ENCODE data around the gene TMEM131L.
"Not testable (repeated sequence)": the region's sequence is repeated elsewhere in the genome, so short reads cannot be mapped to it uniquely, and the experiment has no call there.

Gene TMEM131L

GRCh38 chr4:153585026-153585425 lies 118.9 kb downstream of the TMEM131L start:
- DNase-seq, result no peak

- DNase-seq, result no peak
Observed at GRCh38 chr4:153589703-153590595, 123.8 kb downstream of the TMEM131L start.

- no peak for DNase-seq
Observed at GRCh38 chr4:153591441-153591840, 125.3 kb downstream of the TMEM131L start.

DNA sequence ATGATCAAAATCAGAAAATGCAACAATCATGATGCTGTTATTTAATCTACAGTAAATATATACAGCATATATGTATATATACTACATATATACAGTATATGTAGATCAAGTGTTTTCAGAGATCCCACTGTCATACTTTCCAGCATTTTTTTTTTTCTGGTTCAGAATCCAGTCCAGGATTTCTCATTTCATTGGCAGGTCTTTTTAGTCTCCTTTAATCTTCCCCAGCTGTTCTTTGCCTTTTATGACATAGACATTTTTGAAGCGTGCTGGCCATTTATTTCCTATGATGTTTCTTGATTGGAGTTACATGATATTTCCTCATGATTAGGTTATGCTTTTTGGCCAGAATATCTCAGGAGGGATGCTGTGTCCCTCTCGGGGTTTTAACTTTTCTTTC lies 125.9 kb downstream of the TMEM131L start:
- DNase-seq, result no peak

- no peak for DNase-seq
Observed at GRCh38 chr4:153593161-153593560, 127.0 kb downstream of the TMEM131L start.

- no peak for DNase-seq
Observed at GRCh38 chr4:153594210-153594609, 128.1 kb downstream of the TMEM131L start.

GRCh38 chr4:153595894-153596601 lies 129.9 kb downstream of the TMEM131L start:
- peak in 1 of 5 donors; percentile 38 for DNase-seq

GRCh38 chr4:153602758-153603157 lies 136.6 kb downstream of the TMEM131L start:
- DNase-seq, result no peak

GRCh38 chr4:153603258-153603657 lies 137.1 kb downstream of the TMEM131L start:
- DNase-seq, result no peak

GRCh38 chr4:153603835-153604234 lies 137.7 kb downstream of the TMEM131L start:
- DNase-seq, result no peak

DNA sequence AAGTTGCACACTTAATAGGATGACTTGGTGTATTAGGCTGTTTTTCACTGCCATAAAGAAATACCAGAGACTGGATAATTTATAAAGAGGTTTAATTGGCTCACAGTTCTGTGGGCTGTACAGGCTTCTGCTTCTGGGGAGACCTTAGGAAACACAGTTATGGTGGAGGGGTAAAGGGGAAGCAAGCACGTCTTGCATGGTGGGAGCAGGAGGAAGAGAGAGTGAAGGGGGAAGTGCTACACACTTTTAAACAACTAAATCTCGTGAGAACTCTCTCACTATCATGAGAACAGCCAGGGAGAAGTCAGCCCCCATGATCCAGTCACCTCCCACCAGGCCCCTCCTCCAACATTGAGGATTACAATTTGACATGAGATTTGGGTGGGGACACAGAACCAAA lies 142.9 kb downstream of the TMEM131L start:
- DNase-seq, result not testable (repeated sequence)

- DNase-seq, result no peak
Observed at GRCh38 chr4:153610623-153611376, 144.6 kb downstream of the TMEM131L start.

GRCh38 chr4:153611679-153612078 lies 145.5 kb downstream of the TMEM131L start:
- no peak for DNase-seq

DNA sequence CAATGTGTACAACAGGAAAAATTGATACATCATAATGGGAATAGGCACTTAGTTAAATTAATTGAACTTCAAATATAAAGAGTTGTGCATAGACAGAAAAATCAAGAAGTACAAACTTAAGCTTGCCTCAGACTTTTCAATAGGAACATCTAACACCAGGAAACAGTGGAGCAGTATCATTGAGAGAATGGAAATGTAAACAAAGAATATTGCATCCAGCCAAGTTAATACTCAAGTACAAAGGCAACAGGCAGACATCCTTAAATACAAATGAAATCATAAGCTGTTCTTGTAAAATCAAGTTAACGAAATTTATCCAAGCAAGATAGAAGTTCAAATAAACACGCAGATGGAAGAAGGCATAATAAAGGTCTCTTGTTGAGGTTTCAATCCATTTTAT lies 146.7 kb downstream of the TMEM131L start:
- DNase-seq, result no peak

DNA sequence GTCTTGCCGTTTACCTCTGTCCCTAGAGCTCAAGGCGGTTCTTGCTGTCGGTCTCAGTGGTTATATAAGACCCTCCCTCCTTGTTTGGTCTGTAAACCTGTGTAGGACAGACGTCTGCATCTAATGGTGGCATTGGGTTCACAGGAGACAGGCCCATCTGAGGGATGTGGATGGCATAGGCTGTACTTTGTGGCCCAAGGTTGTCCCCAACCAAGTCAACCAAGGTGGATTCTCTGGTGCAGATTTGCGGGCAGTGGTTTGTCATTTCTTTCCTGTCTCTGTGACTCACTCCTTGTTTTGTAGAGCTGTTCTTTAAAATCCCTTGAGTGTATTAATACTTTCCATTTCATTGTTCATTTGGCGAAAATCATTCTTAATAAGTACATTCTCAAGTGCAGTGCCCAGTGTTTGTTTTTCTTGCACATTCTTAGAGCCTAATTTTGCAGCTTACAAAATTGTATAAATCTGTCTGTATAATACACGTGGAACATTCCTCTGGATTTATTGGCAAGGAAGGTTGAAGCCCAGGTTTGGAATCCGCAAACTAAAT lies 149.9 kb downstream of the TMEM131L start:
- peak in 1 of 5 donors; percentile 51 for DNase-seq

DNA sequence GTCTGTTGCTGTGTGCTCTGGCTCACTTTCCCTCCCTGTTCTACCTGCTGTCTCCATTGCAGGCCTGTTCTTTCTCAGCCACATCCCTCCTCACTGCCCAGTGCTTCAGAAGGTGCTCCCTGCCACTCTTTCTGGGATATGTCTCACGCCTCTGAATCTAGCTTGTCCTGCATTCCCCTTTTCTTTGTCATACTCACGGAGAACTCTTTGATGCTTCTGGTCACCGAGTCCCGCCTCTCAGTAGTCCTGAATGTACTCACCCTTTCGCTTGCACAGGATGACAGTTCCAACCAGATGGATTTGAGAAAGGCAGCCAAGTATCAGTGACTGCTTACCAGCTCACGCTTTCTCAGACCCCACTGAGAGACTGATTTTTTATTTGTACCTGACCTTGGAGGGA lies 152.7 kb downstream of the TMEM131L start:
- no peak for DNase-seq

- no peak for DNase-seq
Observed at GRCh38 chr4:153619811-153620210, 153.7 kb downstream of the TMEM131L start.

DNA sequence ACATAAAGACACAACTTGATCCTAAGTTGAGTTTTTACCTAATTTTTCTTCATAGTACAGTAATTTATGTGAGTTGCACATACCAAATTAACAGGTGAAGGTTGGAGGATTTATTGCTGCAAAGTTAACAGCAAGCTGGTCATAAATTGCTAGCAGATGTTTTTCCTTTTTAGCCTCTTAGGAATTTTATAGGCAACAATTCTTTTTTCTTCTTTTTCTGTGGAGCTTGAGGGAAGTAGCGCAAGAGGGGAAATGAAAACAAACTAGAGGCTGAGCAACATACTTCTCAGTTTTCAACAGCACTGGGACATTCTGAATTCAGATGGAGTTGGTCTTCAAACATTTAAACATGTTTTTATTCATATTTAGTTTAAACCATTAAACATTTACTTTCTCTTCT lies 154.2 kb downstream of the TMEM131L start:
- DNase-seq, result no peak

DNA sequence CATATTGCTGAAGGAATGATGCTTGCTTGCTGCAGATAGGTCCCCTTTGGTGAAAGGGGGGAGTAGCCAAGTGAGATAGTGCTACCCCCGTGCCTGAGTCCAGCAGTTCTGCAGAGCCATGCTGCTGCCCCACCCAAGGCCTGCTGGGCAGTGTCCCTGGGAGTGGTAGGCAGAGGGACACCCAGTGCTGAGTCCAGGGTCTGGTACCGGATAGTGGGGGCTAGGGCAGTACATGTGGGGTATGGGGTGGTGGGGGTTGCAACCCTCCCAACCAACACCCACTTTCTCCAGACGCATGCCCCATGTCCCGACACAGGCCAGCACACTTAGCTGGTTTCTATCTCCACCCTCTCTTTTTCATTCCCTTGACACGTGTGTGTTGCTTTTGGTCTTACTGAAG lies 155.9 kb downstream of the TMEM131L start:
- no peak for DNase-seq

- no peak for DNase-seq
Observed at GRCh38 chr4:153622778-153623240, 156.6 kb downstream of the TMEM131L start.

- no peak for DNase-seq
Observed at GRCh38 chr4:153623491-153623890, 157.3 kb downstream of the TMEM131L start.

GRCh38 chr4:153628796-153629315 lies 162.7 kb downstream of the TMEM131L start:
- DNase-seq, result no peak

DNA sequence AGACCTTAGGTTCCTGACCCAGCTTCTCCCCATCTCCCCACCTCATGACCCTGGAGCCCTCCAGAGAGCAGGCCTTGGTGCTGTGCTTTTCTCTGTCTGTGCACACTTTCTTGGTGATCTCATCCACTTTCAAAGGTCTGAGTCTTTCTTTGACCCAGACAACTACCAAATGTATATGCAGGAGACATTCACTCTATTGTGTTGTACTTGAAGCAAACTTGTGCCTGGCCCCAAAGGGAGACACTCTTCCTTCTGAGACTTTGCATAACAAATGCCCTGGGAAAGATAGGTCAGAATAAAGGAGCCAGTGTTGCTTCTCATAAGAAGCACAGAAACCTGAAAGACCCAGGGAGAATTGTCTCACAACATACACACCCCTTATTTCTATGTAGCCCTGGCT lies 163.6 kb downstream of the TMEM131L start:
- no peak for DNase-seq

All from T-helper 1 cell (primary cell).